DMS 273 treated with DMSO at 0.1 percent for 48 hours (cell line): Measurements from ENCODE around the gene DIRAS1.
"Not testable (repeated sequence)": the region's sequence is repeated elsewhere in the genome, so short reads cannot be mapped to it uniquely, and the experiment has no call there.

Experiments used
- DNase-seq: peaks from one replicate; lab custom pipeline; 2025; lab: John Stamatoyannopoulos, UW

The DIRAS1 gene

GRCh38 chr19:2676823-2677222 is 44.3 kb downstream of the DIRAS1 start:
- DNase-seq = no peak

GRCh38 chr19:2675892-2676291 is 45.3 kb downstream of the DIRAS1 start:
- no peak for DNase-seq

GRCh38 chr19:2670217-2670616 is 51.0 kb downstream of the DIRAS1 start:
- no peak for DNase-seq

- DNase-seq = no peak
Observed at GRCh38 chr19:2668175-2668763, 52.9 kb downstream of the DIRAS1 start.

GRCh38 chr19:2667349-2667748 is 53.8 kb downstream of the DIRAS1 start:
- DNase-seq = not testable (repeated sequence)

- no peak for DNase-seq
Observed at GRCh38 chr19:2666344-2666994, 54.7 kb downstream of the DIRAS1 start.

GRCh38 chr19:2665103-2665502 is 56.1 kb downstream of the DIRAS1 start:
- DNase-seq = no peak
